ENCODE data around the gene SF3B4.

DNA sequence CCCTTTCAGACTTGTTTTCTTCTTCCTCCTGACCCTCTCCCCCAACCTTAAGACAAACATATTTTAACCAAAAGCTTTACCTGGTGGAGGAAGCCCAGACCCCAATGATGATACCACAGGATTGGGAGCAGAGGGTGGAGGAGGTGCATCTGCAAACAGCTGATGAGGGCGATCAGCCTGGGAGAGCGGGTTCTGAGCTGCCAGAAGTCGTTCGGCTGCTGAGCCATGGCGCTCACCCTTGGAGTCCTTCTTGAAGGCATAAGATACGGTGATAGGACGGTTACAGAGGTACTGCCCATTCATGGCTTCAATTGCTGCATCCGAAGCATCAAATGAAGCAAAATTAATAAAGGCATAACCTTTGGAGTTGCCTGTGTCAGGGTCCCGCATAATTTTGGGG lies 1.3 kb downstream of the SF3B4 start:
- TF ChIP-seq POLR2A (IDR thresholded peaks at IDR 0.05; ENCODE audit: low read depth) (no peak), EP300 (IDR thresholded peaks at IDR 0.05) (no peak), POLR2AphosphoS5 (IDR thresholded peaks at IDR 0.05) (no peak)
- TF ChIP-seq, protein P1, sequence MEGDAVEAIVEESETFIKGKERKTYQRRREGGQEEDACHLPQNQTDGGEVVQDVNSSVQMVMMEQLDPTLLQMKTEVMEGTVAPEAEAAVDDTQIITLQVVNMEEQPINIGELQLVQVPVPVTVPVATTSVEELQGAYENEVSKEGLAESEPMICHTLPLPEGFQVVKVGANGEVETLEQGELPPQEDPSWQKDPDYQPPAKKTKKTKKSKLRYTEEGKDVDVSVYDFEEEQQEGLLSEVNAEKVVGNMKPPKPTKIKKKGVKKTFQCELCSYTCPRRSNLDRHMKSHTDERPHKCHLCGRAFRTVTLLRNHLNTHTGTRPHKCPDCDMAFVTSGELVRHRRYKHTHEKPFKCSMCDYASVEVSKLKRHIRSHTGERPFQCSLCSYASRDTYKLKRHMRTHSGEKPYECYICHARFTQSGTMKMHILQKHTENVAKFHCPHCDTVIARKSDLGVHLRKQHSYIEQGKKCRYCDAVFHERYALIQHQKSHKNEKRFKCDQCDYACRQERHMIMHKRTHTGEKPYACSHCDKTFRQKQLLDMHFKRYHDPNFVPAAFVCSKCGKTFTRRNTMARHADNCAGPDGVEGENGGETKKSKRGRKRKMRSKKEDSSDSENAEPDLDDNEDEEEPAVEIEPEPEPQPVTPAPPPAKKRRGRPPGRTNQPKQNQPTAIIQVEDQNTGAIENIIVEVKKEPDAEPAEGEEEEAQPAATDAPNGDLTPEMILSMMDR (IDR thresholded peaks at IDR 0.05), result no peak
